ENCODE measurements around the gene ENDOG.

- no peak for TF ChIP-seq EZH2 (optimal IDR thresholded peaks at IDR 0.05; ENCODE audit: low read depth, low read length)
- no peak for TF ChIP-seq CTCF (IDR thresholded peaks at IDR 0.05; ENCODE audit: low read length)
These were observed 7.4 kb upstream of the ENDOG start for GRCh38 chr9:128810873-128811272.
